ENCODE measurements around the gene MMP24OS. TPM values are rescaled to one million over a fixed set of nuclear protein-coding genes. Genes with fewer than 3 reads are reported as not detected.

Gene MMP24OS
- total RNA-seq, 2 donors from 2014 or later = 32.2 to 38.8 TPM

DNA sequence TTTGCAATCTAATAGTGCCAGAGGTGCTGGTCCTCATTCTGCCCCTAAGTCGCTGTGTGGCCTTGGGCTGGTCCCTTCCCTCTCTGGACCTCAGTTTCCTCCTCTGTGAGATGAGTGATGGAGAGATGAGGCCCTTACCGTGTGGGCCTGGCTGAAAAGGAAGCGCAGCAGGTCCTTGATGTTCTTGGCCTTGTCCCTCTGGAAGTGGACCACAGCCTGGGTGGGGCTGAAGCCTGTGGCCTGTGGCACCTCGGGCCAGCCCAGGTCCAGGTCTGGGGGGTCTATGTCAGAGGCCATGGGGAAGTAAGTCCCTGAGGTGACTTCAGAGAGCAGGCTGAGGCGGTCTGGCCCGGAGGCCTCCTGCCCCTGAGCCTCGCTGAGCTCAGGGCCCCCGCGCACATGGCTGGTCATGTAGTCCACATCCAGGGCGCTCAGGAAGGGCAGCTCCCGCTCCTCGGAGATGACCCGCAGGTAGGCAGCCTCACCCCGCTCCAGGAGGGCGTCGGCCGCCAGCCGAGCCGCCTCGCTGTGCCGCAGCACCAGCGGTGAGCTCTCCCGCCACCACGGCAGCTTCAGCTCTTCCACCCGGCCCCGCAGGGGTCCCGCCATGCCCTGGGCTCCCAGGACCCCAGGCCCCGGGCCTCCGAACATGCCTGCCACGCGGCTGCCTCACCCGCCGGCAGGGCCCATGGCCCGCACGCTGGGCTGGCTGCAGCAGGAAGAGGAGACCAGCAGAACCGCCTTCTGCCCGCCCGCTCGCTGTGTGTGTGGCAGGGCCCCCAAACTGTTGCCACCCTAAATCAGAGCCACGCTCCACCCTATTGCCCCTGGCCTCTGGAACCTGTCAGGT lies 14.0 kb upstream of the MMP24OS start, which contains the start of gene FAM83C:
Gene FAM83C, minus strand, starts transcription at position 772 of the 850 bp plus-strand sequence. Its CDS starts 121 bp downstream, at position 651.
- Mint-ChIP-seq H3K4me1 (peaks cover 10% of the 10 kb centered on the region), H3K27ac (no peak within 1 kb of the TSS), H3K36me3 (ENCODE audit: low read depth) (no peaks in the 10 kb centered on the region), H3K27me3 (ENCODE audit: insufficient read depth) (peaks cover 19% of the 10 kb centered on the region), H3K4me3 (no peak within 1 kb of the TSS), H3K9me3 (no peaks in the 10 kb centered on the region)
- no peaks in the 10 kb centered on the region for H3K27me3 ChIP-seq (ENCODE audit: control insufficient read depth, insufficient read depth, low read length, poor library complexity, severe bottlenecking)
- H3K27ac ChIP-seq (ENCODE audit: low read depth, low read length) = no peak within 1 kb of the TSS
- no peak for DNase-seq
- H3K36me3 ChIP-seq (ENCODE audit: control insufficient read depth, insufficient read depth, low read length) = no peaks in the 10 kb centered on the region
- WGBS, 2 experiments (ENCODE audit: insufficient coverage in 1 of 2, insufficient read length in 1 of 2) = 92 to 97% methylated on average over 17 to 40 of the region's 40 CpGs
- no peaks in the 10 kb centered on the region for H3K9me3 ChIP-seq (ENCODE audit: control insufficient read depth, low read length)
- TF ChIP-seq CTCF (conservative IDR thresholded peaks at IDR 0.05) = no peak
- no peak within 1 kb of the TSS for H3K9ac ChIP-seq (ENCODE audit: extremely low read depth, low read length, poor library complexity, severe bottlenecking)
- H3K4me1 ChIP-seq (ENCODE audit: control insufficient read depth, insufficient read depth, low read length) = no peaks in the 10 kb centered on the region
- H3K4me3 ChIP-seq (ENCODE audit: low read length) = no peak within 1 kb of the TSS

DNA sequence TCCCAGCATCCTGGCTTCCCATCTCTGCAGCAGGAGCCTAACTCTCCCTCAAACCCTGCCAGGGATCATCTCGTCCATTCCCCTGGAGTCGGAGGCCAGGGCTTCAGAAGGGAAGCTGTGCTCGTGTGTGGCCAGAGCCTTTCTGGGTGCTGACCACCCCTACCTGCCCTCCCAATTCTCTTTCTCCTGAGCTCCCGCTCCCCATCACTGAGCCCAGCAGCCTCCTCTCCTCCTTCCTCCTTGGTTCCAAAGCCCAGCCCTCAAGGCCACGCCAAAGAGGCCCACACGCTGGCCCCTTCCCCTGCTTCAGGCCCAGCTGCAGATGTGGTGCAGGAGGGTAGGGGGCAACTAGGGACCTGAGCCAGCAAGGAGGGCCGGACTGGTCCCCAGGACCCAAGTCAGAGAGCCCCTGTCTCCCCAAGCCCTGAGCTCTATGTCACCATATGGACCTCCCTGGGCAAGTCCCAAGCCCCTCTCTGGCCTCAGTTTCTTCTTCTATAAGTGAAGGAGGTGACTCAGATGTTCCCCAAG lies 13.0 kb upstream of the MMP24OS start:
- H3K9me3 ChIP-seq (ENCODE audit: control insufficient read depth, low read length) = no peaks in the 10 kb centered on the region
- no peak for TF ChIP-seq CTCF (conservative IDR thresholded peaks at IDR 0.05)
- Mint-ChIP-seq H3K27me3 (ENCODE audit: insufficient read depth) (peaks cover 19% of the 10 kb centered on the region), H3K36me3 (ENCODE audit: low read depth) (no peaks in the 10 kb centered on the region), H3K4me3 (no peak overlapping the region), H3K9me3 (no peaks in the 10 kb centered on the region), H3K4me1 (peaks cover 12% of the 10 kb centered on the region), H3K27ac (no peak overlapping the region)
- no peak overlapping the region for H3K4me3 ChIP-seq (ENCODE audit: low read length)
- H3K36me3 ChIP-seq (ENCODE audit: control insufficient read depth, insufficient read depth, low read length) = no peaks in the 10 kb centered on the region
- no peaks in the 10 kb centered on the region for H3K4me1 ChIP-seq (ENCODE audit: control insufficient read depth, insufficient read depth, low read length)
- no peak for DNase-seq
- H3K27me3 ChIP-seq (ENCODE audit: control insufficient read depth, insufficient read depth, low read length, poor library complexity, severe bottlenecking) = no peaks in the 10 kb centered on the region
- no peak overlapping the region for H3K9ac ChIP-seq (ENCODE audit: extremely low read depth, low read length, poor library complexity, severe bottlenecking)
- no peak overlapping the region for H3K27ac ChIP-seq (ENCODE audit: low read depth, low read length)
- WGBS, 2 experiments (ENCODE audit: insufficient coverage in 1 of 2, insufficient read length in 1 of 2) = 92 to 100% methylated on average over 1 to 7 of the region's 7 CpGs

DNA sequence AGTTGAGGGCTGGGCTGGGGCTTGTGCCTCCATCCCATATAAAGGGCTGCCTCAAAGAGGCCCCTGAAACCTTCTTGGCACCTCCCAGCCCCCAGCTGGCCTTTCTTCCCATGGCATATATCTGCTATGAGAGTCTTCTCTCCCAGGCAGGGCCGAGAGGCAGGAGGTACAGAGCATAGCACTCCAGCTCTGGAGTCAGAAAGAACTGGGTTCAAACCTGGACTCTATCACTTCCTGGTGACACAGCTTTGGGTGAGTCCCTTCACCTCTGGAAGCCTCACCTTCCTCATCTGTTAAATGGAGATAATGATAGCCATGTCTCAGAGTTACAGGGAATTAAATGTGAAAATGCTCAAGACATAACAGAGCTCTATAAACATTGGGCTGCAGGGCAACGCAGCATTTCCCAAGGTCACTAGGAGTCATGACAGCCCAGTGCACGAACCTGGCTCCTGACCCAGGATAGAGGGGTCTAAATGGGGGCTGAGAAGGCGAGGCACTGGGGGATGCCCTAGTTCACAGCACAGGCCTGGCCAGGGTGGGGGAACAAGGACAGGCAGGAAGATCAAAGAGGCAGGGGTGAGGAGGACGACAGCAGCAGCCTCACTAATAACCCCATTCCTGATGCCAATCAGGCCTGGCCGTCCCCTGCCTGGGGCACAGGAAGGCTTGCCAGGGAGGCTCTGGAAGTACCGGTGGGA lies 12.4 kb upstream of the MMP24OS start:
- Histone ChIP-seq H3K27ac (ENCODE audit: low read depth, low read length) (no peak overlapping the region), H3K4me1 (ENCODE audit: control insufficient read depth, insufficient read depth, low read length) (peaks cover 3% of the 10 kb centered on the region), H3K36me3 (ENCODE audit: control insufficient read depth, insufficient read depth, low read length) (no peaks in the 10 kb centered on the region), H3K9ac (ENCODE audit: extremely low read depth, low read length, poor library complexity, severe bottlenecking) (no peak overlapping the region), H3K27me3 (ENCODE audit: control insufficient read depth, insufficient read depth, low read length, poor library complexity, severe bottlenecking) (no peaks in the 10 kb centered on the region), H3K9me3 (ENCODE audit: control insufficient read depth, low read length) (no peaks in the 10 kb centered on the region), H3K4me3 (ENCODE audit: low read length) (no peak overlapping the region)
- 81 to 88% methylated on average over 7 of the region's 7 CpGs for WGBS, 2 experiments (ENCODE audit: insufficient coverage in 1 of 2, insufficient read length in 1 of 2)
- TF ChIP-seq CTCF (conservative IDR thresholded peaks at IDR 0.05) = no peak
- H3K4me3 Mint-ChIP-seq = no peak overlapping the region
- H3K9me3 Mint-ChIP-seq = no peaks in the 10 kb centered on the region
- no peaks in the 10 kb centered on the region for H3K36me3 Mint-ChIP-seq (ENCODE audit: low read depth)
- H3K27me3 Mint-ChIP-seq (ENCODE audit: insufficient read depth) = peaks cover 19% of the 10 kb centered on the region
- DNase-seq = no peak
- H3K4me1 Mint-ChIP-seq = peaks cover 18% of the 10 kb centered on the region
- no peak overlapping the region for H3K27ac Mint-ChIP-seq

Data from endodermal cell (in vitro differentiated cells).